Measurements from ENCODE around the gene MINK1.
"Not testable (repeated sequence)": the region's sequence is repeated elsewhere in the genome, so short reads cannot be mapped to it uniquely, and the experiment has no call there.

Gene MINK1

DNA sequence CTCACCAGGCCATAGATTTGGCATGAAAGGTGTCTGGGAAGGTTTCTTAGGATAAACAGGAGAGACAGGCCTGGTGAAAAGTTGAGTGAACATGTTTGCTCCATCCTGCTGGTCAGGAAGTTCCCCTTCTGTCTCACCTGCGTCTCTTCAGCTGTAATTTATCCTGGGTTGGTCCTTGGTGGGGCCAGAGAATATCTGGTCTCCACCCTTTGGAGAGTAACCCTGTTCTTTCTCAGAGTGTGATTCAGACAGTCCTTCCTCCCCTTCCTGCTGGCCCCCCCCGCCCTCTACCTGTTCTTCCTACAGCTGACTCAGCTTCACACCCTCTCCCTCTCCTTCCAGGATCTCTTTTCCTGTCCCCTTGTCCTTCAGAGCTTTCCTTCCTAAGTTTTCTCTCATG lies 17.1 kb downstream of the MINK1 start:
- DNase-seq, result no peak

DNA sequence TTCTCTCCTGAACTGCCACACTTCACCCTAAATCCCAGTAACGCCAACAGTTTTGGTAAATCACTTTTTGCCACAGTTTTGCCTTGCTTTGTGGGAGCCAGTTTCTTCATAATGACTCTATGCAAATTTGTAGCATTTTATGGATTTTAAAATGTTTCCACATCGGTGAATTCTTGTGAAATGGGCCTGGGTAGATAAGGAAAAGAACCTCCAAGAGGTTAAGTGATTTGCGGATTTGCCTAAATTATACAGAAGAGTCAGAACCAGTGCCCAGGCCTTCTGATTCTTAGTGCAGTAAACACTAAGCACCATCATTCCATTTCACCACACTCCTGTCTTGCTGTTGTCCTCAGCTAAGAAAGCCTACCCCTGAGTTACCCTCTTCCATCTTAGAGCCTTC lies 17.9 kb downstream of the MINK1 start:
- no peak for DNase-seq

DNA sequence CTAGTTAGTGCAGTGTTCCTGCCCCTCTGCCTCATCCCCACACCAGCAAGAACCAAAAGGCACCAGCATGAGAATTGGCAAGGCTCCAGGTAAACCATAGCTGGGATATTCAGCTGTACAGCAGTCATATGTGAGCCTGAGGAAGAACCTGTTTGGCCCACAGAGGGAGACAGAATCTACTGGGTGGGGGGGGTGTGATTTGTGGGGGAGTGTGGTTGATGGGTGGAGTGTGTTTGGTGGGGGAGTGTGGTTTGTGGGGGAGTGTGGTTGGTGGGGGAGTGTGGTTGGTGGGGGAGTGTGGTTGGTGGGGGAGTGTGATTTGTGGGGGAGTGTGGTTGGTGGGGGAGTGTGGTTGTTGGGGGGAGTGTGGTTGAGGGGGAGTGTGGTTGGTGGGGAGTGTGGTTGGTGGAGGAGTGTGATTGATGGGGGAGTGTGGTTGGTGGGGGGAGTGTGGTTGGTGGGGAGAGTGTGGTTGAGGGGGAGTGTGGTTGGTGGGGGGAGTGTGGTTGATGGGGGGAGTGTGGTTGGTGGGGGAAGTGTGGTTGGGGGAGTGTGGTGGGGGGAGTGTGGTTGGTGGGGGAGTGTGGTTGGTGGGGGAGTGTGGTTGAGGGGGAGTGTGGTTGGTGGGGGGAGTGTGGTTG lies 19.5 kb downstream of the MINK1 start:
- no peak for DNase-seq

DNA sequence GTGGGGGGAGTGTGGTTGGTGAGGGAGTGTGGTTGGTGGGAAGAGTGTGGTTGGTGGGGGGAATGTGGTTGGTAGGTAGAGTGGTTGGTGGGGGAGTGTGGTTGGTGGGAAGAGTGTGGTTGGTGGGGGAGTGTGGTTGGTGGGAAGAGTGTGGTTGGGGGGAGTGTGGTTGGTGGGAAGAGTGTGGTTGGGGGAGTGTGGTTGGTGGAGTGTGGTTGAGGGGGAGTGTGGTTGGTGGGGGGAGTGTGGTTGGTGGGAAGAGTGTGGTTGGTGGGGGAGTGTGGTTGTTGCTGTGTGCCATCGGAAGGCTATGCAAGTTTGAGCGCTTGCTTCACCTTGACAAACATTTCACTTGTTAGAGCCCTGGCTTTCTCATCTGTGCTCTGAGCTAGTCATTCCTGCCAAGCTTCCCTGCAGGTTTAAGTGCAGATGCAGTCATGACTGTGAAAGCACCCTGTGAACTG lies 20.1 kb downstream of the MINK1 start:
- DNase-seq, result no peak

DNA sequence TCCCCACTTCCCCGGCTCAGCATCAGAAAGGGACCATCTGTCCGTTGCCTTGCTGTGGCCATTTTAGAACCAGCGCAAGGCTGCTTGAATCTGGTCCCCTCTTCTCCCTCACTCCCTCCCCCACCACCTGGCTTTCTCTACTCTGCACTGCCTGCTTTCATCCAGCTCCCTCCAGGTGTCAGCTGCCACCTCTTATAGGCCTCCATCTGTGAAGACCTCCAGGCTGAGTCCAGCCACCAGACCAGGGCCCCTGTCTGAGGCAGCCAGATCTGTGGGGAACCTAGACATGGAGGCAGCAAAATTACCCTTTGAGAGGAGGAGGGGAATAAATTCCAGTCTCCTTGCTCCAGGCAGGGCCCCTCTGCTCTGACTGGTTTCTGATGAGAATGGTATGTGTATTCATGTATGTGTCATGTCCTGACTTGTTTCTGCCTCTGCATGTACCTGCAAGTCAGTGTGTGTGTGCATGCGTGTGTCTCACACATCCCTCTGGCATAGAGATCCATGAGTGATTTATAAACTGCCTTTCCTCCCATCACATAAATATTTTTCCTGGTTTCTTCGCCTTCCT lies 21.1 kb downstream of the MINK1 start:
- no peak for DNase-seq

DNA sequence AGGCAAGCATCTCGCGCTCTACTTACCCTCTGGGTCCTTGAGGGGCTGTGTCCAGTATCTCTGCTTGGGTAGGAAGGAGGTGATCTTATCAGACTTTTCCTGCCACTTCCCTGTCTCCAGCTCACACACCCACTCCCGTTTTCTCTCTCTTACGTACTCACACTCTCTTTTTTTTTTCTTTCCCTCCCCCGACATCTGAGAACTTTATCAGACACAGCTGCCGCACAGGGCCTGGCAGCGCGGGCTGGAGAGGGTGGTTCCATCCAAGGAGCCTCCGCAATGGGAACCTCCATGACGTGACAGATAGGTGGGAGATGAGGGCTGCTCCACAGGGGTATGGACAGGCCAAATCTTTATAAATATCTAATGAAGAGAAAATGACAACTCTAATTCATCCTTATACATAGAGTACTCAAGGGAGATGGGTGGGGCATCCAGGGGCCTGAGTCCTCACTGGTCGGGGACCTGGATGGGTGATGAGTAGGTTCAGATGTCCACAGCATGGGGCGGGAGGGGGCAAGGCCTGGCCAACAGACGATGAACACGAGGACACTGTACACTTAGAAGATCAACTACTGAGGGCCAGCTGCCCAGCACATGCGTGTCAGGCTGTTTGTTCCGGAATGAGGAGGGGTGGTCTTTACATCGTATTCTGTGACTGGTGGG lies 23.3 kb downstream of the MINK1 start:
- DNase-seq, result no peak

DNA sequence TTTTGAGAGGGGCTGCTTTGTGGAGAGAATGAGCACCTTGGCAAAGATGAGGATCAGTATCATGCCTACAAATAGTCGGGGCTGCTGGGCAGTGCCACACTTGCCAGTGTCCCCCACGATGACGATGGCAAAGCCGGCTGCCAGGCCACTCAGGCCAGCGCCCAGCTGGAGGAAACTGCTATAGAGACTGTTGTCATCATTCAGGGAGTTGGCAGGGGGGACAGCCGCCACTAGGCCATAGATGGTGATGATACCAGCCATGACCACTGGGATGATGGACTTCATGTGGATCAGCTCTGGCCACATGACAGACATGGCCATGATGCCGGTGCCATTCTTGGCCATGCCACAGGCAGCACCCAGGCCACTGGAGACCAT lies 23.8 kb downstream of the MINK1 start:
- DNase-seq, result no peak

DNA sequence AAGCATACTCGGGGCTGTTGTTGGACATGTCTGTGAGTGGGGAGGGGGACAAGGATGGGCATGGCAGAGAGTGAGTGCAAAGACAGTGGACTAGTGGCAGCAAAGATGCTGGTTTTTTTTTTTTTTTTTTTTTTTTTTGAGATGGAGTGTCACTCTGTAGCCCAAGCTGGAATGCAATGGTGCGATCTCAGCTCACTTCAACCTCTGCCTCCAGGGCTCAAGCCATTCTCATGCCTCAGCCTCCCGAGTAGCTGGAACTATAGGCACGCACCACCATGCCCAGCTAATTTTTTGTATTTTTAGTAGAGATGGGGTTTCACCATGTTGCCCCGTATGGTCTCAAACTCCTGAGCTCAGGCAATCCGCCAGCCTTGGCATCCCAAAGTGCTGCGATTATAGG lies 24.2 kb downstream of the MINK1 start:
- not testable (repeated sequence) for DNase-seq

DNA sequence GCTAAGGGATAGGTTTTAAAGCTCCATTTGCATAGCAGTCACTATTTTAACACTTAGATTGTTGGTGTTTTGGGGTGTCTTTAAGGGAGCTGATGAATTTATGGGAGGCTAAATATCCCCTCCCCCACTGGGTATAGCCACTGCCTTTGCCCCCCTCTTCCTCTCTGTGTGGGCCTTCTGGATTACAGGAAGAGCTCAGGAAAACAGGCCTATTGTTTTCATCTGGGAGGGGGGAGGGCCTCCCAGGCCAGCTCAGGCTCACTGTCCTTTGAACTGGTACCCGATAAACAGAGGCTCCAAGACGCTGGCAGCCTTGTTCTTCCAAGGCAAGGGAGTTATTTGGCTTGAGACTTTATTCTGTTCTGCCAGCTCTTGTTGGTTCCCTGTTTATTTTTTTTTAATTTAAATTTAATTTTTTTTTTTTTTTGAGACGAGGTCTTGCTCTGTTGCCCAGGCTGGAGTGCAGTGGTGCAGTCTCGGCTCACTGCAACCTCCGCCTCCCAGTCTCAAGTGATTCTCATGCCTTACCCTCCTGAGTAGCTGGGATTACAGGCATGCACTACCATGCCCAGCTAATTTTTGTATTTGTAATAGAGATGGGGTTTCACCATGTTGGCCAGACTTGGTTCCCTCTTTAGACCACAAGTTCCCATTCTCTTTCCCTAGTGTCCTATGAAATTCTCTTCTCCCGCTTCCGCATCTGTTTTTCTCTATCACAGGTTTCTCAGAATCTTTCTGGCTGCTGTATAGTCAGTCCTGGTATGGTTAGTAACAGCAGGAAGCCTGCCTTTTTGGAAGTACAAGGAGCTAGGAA lies 25.1 kb downstream of the MINK1 start:
- no peak for DNase-seq

DNA sequence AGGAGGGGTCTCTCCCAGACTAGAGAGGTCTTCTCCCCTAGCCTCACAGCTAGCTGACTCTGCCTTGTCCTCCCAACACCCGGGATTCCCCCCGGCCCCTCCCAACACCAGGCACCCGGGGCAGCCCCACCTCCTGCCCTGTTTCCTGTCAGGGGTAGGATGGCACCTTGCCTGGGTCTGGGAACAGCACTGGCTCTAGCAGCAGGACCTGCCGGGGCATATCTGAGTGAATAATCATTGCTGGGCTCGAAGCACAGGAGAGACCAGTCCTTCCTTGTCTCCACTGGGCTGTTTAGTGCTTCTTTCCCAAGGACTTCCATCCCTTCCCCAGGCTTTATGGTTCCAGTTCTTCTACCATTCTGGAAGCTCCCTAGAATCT lies 25.7 kb downstream of the MINK1 start:
- no peak for DNase-seq

DNA sequence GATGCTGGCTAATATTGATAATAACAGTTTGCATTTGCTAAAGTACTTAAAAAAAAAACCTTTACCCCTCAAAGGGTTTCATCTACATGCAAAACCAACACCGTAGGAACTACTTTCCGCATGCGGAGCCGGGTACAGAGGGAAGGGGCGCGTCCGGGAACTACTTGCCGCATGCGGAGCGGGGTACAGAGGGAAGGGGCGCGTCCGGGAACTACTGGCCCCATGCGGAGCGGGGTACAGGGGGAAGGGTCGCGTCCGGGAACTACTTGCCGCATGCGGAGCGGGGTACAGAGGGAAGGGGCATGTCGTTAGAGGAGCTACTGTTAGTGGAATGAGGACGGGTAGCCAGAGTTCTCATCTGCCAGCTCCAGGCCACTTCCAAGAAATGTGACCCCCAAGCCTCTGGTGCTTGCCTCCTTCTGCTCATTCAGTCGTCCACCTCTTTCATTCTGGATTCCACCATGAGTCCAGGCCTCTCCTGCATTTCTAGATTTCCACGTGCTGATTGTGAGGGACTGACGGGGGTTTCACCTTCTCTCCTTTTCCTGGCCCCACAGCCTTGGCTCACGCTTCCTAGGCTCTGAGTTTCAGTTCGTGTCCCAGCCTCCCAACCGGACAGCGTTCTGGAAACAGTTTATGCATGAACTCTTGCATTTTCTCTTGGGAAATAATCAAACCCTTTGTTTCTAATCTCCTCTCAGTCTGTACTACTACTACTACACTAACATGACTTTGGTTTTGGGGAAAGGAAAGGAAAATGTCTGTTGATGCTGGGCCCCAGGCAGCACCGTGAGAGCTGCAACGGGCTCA lies 26.9 kb downstream of the MINK1 start:
- DNase-seq, result no peak

DNA sequence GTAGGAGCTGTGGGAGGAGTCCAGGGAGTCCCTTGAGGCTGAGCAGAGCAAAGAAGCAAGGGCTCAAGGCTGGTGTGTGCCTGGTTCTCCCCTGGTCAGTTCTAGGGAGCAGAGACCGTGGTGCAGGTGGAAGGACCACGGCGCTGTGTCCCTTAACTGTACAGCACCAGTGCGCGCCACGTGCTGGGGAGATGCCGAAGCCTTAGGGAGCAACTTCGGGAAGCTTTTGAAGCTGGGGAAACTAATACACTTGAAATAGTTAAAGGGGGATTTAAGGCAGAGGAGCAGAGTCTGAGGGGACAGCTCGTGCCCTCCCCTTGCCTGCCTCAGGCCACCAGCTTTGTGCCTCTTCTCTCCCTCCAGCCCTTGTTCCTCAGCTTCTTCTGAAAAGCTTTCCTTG lies 27.5 kb downstream of the MINK1 start:
- DNase-seq, result no peak

DNA sequence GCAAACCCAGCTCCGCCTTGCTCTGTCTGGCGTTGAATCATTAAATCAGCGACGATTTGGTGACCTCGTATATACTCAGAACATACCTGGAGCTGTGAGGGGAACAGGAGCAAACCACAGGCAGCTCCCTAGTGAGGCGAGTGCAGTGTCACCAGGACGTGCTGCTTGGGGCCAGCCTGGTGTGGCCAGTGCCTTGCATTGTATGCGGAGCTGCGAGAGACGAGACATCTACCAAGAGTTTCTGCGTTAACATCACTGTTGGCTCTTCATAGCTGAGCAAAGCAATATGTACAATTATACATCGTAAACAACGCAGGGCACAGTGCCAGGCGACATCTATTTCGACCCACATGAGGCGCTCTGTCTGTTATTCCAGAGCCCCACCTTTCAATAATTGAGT lies 27.9 kb downstream of the MINK1 start:
- no peak for DNase-seq

DNA sequence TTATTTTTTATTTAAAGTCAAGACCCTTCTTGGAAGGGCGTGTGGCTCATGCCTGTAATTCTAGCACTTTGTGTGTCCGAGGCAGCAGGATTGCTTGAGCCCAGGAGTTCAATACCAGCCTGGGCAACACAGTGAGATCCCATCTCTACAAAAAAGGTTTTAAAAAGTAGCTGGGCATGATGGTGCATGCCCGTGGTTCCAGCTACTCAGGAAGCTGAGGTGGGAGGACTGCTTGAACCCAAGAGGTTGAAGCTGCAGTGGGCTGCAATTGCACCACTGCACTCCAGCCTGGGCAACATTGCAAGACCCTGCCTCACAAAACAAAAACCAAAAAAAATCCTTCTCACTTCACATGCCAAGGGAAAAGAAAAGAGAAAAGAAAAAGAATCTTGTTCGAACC lies 29.6 kb downstream of the MINK1 start:
- DNase-seq, result no peak

DNA sequence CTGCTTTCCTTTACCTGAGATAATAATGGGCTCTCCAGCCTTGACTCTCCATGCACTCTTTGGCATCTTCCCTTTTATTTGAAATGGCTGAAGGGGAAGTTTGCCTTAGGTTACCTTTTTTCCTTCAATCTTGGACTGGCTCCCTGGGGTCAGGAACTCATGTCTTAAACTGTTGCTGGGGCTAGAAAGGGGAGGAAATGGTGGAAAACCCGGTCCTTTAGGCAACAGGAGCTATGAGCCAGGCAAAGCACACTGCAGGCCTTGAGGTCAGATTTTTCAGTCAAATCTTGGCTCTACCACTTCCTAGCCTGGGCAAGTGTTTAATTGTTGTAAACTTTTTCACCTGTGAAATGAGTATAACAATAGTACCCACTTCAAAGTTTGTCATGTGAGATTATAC lies 30.2 kb downstream of the MINK1 start:
- DNase-seq, result no peak

DNA sequence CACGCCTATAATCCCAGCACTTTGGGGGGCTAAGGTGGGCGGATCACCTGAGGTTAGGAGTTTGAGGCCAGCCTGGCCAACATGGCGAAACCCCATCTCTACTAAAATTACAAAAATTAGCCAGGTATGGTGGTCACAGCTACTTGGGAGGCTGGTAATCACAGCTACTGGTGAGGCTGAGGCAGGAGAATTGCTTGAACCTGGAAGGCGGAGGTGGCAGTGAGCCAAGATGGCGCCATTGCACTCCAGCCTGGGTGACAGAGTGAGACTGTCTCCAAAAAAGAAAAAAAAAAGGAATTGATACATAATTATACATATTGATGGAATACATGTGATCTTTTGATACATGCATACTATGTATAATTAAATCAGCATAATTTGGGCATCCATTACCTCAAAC lies 34.4 kb downstream of the MINK1 start:
- not testable (repeated sequence) for DNase-seq

DNA sequence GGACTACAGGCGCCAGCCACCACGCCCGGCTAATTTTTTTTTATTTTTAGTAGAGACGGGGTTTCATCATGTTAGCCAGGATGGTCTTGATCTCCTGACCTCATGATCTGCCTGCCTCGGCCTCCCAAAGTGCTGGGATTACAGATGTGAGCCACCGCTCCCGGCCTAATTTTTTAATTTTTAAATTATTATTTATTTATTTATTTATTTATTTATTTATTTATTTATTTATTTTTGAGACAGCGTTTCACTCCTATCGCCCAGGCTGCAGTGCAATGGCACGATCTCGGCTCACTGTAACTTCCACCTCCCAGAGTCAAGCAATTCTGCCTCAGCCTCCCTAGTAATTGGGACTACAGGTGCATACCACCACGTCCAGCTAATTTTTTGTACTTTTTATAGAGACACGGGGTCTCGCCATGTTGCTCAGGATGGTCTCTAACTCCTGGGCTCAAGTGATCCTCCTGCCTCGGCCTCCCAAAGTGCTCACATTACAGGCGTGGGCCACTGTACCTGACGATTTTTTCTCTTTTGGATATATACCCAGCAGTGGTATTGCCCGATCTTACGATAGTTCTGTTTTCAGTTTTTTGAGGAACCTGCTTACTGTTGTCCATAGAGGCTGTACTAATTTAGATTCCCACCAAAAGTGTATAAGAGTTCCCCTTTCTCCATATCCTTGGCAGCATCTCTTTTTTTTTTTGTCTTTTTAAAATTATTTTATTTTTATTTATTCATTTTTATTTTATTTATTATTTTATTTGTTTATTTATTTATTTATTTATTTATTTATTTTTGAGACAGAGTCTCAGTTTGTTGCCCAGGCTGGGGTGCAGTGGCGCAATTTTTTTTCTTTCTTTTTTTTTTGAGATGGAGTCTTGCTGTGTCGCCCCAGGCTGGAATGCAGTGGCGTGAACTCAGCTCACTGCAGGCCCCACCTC lies 36.2 kb downstream of the MINK1 start:
- DNase-seq, result not testable (repeated sequence)

DNA sequence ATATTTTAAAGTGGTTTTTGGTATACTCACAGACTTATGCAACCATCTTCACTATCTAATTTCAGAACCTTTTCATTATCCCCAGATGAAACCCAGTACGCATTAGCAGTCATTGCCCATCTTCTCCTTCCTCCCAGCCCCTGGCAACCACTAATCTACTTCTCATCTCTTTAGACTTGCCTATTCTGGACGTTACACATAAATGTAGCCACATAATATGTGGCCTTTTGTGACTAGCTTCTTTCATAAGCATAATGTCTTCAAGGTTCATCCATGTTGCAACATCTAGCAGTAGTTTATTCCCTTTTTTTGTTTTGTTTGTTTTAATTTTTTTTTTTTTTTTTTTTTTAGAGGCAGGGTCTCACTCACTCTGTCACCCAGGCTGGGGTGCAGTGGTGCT lies 37.7 kb downstream of the MINK1 start:
- DNase-seq, result no peak

DNA sequence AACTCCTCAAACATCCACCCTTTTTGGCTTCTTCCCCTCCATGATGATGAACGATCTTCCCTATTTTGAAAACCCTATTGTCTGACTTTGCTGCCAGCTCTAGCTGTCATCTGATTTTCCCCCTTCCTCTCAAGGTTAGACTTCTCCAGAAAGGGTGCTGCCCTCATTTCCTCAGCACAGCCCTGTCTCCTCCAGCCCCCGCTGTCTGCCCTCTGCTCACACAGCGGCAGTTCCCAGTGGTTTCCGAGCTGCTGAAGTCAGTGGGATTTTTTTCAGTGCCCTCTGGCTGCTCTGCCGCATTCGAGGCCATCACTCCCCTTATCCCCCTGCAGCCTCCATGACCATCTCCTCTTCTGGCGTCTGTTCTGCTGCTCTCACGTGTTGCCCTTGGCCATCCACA lies 39.6 kb downstream of the MINK1 start:
- DNase-seq, result no peak

DNA sequence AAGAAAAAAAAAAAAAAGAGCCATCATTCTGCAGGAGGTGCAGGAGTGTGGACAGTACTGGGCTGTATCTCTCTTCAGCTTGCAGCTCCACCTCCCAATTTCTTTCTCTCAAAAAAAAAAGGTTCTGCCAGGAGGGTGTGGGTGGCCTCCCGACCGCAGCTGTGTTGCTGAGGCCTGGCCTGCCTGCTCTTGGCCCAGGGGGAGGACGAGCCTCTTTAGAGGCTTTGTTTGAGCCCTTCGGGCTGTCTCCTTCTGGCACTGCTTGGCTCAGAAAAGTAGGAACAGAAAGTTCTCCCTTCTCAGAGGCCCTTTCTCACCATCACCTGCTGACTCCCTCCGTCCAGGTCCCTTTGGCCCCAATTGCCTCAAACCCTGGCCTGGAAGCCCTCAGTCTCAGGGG lies 43.9 kb downstream of the MINK1 start:
- DNase-seq, result no peak

DNA sequence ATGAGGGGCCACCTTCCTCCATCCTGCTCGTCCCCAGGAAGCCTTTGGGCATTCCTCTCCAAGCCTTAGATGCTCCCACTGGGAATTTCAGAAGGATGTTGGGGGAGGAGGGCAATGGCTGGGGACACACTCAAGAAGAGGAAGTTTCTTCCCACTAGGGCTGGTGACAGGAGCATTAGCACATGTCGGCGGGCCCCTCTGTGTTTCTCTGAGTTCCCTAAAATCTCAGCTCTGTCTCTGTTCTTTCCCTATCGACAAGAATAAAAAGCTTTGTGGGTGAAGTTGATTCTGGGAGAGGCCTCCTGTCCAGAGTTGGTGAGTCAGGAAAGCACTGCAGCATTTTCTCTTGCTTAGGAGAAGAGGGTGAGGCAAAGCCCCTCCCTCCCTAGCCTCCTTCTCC lies 46.5 kb downstream of the MINK1 start:
- no peak for DNase-seq

DNA sequence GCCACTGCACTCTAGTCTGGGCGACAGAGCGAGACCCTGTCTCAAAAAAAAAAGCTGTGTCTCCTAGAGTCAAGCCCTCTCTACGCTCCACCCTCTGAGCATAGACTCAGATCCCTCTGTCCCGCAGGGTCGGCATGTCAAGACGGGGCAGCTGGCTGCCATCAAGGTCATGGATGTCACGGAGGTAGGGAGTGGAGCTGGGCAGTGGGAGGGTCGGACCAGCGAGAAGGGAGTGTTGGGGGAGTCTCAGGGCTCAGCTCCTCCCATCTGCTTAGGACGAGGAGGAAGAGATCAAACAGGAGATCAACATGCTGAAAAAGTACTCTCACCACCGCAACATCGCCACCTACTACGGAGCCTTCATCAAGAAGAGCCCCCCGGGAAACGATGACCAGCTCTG lies 47.7 kb downstream of the MINK1 start:
- no peak for DNase-seq
